Measurements from ENCODE around the gene GOLGA1.

DNA sequence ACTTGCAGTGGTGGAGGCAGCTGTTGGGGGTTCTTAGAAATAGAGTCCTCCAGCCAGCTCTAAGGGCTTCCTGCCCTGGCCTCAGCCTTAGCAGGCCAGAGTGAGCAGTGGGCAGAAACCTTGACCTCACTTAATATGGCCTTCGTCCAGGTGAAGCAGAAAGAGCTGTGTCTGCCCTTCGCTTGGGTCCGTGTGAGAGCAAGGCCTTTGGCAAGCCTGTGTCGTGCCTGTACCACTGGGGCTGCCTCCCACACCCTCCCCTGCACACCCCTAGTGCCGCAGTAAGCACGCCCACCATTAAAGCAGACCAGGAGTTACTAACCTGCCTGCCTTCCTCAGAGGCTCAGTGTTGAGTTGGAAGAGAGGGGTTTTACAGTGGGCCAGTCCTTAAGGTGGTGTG is 65.4 kb downstream of the GOLGA1 start:
- TF ChIP-seq FOSL1 (CRISPR knock-in tag; IDR thresholded peaks at IDR 0.05; ENCODE audit: borderline replicate concordance) = no peak
- TF ChIP-seq SMAD1 (CRISPR knock-in tag; IDR thresholded peaks at IDR 0.05; ENCODE audit: borderline replicate concordance, low read depth) = no peak
- TF ChIP-seq ETV6 (CRISPR knock-in tag; conservative IDR thresholded peaks at IDR 0.05) = no peak
- TF ChIP-seq, protein P1, sequence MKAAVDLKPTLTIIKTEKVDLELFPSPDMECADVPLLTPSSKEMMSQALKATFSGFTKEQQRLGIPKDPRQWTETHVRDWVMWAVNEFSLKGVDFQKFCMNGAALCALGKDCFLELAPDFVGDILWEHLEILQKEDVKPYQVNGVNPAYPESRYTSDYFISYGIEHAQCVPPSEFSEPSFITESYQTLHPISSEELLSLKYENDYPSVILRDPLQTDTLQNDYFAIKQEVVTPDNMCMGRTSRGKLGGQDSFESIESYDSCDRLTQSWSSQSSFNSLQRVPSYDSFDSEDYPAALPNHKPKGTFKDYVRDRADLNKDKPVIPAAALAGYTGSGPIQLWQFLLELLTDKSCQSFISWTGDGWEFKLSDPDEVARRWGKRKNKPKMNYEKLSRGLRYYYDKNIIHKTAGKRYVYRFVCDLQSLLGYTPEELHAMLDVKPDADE (CRISPR knock-in tag; IDR thresholded peaks at IDR 0.05) = no peak
- no peak for TF ChIP-seq ESRRA (CRISPR knock-in tag; IDR thresholded peaks at IDR 0.05; ENCODE audit: low read depth)
- no peak for TF ChIP-seq HNRNPL (IDR thresholded peaks at IDR 0.05; ENCODE audit: low read depth, low read length)
- TF ChIP-seq, protein P2, sequence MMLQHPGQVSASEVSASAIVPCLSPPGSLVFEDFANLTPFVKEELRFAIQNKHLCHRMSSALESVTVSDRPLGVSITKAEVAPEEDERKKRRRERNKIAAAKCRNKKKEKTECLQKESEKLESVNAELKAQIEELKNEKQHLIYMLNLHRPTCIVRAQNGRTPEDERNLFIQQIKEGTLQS (CRISPR knock-in tag; IDR thresholded peaks at IDR 0.05) = no peak
- TF ChIP-seq ZNF354B (CRISPR knock-in tag; IDR thresholded peaks at IDR 0.05) = no peak
- no peak for TF ChIP-seq JUND (CRISPR knock-in tag; IDR thresholded peaks at IDR 0.05)
- no peak for TF ChIP-seq ZNF317 (CRISPR knock-in tag; IDR thresholded peaks at IDR 0.05)
- TF ChIP-seq SRF (IDR thresholded peaks at IDR 0.05; ENCODE audit: low read depth, low read length) = no peak
- TF ChIP-seq KLF15 (CRISPR knock-in tag; IDR thresholded peaks at IDR 0.05; ENCODE audit: borderline replicate concordance) = no peak
- TF ChIP-seq SOX6 (IDR thresholded peaks at IDR 0.05) = no peak
- TF ChIP-seq SOX6 (CRISPR knock-in tag; IDR thresholded peaks at IDR 0.05) = no peak

Data from HepG2 (cell line).